CD4-positive, alpha-beta T cell treated with Interleukin-1 beta for 1 hour (primary cell): ENCODE data around the gene OPALIN.

Source experiments
- DNase-seq, 2 donors: peaks; one replicate each; pipeline ENCODE4 v3.0.0-alpha.2; 2020 to 2022

OPALIN gene

GRCh38 chr10:96374004-96374403, 15.2 kb upstream of the OPALIN start:
- DNase-seq: no peak

DNA sequence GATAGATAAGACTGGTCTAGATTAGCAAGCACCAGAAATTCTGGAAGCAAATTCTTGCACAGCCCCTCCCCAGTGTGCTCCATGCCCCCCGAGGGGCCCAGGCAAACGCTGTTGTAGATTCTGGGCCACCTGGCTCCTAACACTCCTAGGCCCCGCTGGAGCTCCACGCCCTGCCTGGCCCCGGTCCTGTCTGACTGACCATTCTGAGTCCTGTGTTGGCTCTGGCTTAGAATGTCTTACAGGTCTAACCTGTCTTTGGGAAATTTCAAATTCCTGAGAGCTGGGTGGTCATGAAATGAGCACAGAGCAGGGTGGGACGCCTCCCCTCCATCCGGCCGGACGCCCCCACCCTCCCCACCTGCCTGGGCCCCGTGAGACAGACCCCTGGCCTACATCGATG, 12.6 kb upstream of the OPALIN start:
- no peak for DNase-seq

DNA sequence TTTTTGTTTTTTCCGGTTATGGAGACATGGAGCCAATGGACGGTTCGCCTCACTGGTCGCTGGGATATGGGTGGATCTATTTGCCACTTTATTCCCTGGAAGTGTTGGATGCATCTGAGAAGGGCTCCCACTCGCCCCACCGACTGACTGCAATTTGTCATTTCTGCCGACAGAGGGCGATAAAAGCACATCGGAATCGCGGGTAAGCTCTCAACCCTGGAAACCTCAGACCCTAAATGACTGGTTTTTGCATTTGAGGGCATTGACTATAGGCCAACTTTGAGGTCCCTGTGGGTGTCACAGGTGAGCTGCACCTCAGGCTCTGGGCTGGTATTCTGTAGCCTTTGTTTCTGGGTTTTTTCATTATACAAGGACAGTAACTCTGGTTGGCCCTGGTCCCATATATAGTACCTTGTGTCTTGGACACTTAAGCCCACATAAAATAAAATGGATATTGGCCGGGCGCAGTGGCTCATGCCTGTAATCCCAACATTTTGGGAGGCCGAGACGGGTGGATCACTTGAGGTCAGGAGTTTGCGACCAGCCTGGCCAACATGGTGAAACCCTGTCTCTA, 11.9 kb upstream of the OPALIN start:
- peak; percentile 29 to 52 for DNase-seq

GRCh38 chr10:96369890-96370583, 11.2 kb upstream of the OPALIN start:
- DNase-seq: no peak

- DNase-seq: no peak
These were observed 10.2 kb upstream of the OPALIN start for GRCh38 chr10:96368971-96369370.

DNA sequence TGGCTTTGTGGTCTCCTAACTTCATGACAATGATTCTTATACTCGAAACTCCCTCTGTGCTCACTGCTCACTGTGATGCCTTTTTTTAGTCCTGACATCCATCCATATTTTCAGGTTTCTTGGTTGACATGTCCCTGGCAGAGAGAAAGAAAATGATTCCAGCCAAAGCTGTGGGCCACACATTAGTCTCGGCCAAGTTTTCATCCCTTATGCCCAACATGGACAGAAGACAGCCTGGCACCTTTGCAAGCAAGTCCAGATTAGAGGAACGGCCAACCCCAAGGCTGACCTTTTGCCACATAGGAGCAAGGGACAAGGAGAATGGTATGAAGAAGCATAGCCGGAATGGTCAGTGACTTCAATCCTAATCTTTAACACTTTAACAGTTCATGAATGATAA, 8.7 kb upstream of the OPALIN start:
- no peak for DNase-seq

DNA sequence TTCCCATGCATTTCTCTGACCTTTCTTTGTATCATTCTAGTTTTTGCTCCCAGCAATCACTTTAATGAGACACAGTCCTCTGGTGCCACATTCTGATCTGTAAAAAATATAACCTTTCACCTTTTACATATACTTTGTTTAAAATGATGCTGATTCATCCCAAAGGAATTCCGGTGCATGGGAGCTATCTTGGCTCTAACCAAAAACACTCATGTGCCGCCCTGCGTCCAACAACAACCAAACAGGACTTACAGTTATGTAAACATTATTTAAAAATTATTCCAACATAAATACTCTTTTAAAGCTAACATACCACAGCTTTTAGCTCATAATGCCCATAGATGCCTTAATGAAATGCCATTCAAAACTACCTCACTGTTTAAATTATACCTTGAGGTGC, 7.7 kb upstream of the OPALIN start:
- DNase-seq: no peak

GRCh38 chr10:96365571-96365970, 6.8 kb upstream of the OPALIN start:
- DNase-seq: no peak

- no peak for DNase-seq
These were observed 2.0 kb upstream of the OPALIN start for GRCh38 chr10:96360766-96361165.

DNA sequence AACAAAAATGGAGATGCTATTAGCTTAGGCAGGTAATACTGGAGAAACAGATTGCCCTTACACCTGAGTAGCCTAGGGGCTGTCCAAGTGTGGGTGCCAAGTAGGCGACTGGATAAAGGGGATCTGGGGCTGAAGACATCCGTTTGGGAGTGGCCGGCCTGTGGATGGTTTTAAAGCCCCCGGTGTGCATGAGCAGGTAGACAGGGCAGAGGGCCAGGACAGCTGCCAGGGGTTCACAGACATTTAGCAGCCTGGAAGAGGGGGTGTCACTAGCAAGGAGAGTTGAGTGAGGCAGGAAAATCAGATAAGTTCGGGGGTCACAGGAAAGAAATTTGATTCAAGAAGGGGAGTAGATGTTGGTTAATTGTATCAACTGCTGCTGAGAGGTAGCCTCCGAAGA, 1.5 kb upstream of the OPALIN start:
- no peak for DNase-seq

GRCh38 chr10:96359616-96360015, 814 bp upstream of the OPALIN start:
- DNase-seq: no peak

- no peak for DNase-seq
These were observed 1.7 kb downstream of the OPALIN start for GRCh38 chr10:96357038-96357620.

DNA sequence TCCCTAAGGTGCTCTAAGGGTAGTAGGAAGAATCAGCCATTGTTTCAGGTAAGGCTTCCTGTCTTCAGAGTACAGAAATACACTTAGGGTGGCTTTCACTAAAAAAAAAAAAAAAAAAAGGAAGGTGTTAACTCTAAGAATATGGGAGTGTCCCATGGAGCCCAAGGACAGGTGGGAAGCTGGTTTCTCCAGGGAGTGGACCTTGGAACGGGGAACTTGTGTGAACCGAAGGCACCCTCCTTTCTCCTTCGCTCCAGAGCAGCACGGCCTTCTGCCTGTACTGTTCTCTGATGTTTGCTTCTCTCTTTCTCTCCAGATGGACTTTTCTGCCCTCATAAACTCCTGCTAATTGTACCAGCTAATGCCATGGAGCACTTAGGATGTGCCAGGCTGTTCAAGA, 6.2 kb downstream of the OPALIN start:
- DNase-seq: no peak

- DNase-seq: no peak
These were observed 6.8 kb downstream of the OPALIN start for GRCh38 chr10:96352027-96352426.

- no peak for DNase-seq
These were observed 12.5 kb downstream of the OPALIN start for GRCh38 chr10:96346295-96346694.

DNA sequence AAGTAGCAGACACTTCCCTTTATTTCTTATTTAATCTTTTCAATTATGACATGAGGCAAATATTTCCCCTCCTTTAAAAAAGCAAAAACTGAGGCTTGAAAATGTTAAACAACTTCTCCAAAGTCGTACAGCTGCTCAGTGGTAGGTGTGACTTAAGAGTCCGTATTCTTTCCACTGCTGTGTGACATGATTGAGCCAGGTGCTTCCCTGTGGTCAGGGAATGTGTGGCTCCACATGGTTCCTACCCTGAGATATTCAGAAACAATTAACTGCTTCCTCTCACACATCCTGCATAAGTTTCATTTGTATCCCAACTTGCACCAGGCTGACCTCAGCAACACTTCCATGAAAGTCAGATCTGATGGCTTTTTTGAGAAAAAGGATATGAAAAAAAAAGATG, 13.6 kb downstream of the OPALIN start:
- DNase-seq: no peak

DNA sequence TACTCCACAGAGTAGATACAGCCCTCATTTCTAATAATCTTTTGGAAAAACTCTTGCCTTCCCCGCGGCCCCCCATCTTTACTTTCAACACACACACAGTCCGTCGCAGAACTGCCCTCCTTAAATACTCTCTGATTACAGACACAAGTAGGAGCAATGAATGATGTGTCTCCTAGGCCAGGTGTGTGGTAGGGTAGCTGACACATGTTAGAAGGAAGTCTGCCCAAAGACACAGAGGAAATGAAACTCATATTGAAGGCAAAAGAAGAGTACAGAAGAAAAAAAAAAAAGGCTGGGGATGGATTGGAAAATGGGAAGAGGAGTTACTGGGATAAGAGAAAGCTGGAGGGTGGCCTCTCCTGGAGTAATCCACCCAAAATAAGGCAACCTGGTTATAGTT, 14.6 kb downstream of the OPALIN start:
- no peak for DNase-seq

GRCh38 chr10:96342402-96342801, 16.4 kb downstream of the OPALIN start:
- no peak for DNase-seq

- no peak for DNase-seq
These were observed 17.3 kb downstream of the OPALIN start for GRCh38 chr10:96341219-96342182.

GRCh38 chr10:96339956-96340904, 18.6 kb downstream of the OPALIN start:
- DNase-seq: peak; percentile 48 to 61

DNA sequence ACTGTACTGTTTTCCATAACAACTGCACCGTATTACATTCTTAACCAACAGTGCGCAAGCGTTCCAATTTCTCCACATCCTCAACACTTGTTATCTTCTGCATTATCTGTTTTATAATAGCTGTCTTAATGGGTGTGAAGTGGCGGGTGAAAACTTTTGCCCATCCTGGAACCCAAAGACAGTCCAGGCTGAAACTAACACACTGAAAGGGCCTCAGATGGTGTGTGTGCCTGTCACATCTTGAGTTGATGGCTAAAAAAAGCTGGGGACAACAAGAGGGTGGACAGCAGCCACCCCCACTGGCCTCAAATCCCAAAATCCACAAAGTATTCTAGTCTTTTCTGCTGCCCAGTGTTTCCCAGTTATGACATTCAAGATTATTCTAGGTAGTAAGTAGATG, 19.4 kb downstream of the OPALIN start:
- DNase-seq: no peak

GRCh38 chr10:96338279-96338925, 20.4 kb downstream of the OPALIN start:
- DNase-seq: no peak
